Measurements from ENCODE around the gene ASIC1.
"Not testable (repeated sequence)": the region's sequence is repeated elsewhere in the genome, so short reads cannot be mapped to it uniquely, and the experiment has no call there.

- TF ChIP-seq, protein P1, sequence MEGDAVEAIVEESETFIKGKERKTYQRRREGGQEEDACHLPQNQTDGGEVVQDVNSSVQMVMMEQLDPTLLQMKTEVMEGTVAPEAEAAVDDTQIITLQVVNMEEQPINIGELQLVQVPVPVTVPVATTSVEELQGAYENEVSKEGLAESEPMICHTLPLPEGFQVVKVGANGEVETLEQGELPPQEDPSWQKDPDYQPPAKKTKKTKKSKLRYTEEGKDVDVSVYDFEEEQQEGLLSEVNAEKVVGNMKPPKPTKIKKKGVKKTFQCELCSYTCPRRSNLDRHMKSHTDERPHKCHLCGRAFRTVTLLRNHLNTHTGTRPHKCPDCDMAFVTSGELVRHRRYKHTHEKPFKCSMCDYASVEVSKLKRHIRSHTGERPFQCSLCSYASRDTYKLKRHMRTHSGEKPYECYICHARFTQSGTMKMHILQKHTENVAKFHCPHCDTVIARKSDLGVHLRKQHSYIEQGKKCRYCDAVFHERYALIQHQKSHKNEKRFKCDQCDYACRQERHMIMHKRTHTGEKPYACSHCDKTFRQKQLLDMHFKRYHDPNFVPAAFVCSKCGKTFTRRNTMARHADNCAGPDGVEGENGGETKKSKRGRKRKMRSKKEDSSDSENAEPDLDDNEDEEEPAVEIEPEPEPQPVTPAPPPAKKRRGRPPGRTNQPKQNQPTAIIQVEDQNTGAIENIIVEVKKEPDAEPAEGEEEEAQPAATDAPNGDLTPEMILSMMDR (conservative IDR thresholded peaks at IDR 0.05) = not testable (repeated sequence)
- TF ChIP-seq ZFX (IDR thresholded peaks at IDR 0.05) = not testable (repeated sequence)
Measured at GRCh38 chr12:50084409-50084774, 27.0 kb downstream of the ASIC1 start.
